Suprapubic skin (tissue), 4 donors: ENCODE results near the gene ASIC2. TPM values are rescaled to one million over a fixed set of nuclear protein-coding genes. Genes with fewer than 3 reads are reported as not detected.

Experiments used
- DNase-seq, 2 donors: peaks; one replicate each; pipeline ENCODE4 v3.0.0-alpha.2; 2019; ENCODE audit warnings: low spot score in 2 of 2
- H3K27ac ChIP-seq: fragments of 200-600 bp; sonication (generic); one replicate; pipeline ENCODE4 v1.5.1; 2019
- H3K27me3 ChIP-seq: fragments of 200-600 bp; sonication (generic); one replicate; pipeline ENCODE4 v1.5.1; 2019
- H3K36me3 ChIP-seq: fragments of 200-600 bp; sonication (generic); one replicate; pipeline ENCODE4 v1.5.1; 2019
- H3K4me1 ChIP-seq: fragments of 200-600 bp; sonication (generic); one replicate; pipeline ENCODE4 v1.5.1; 2019
- H3K4me3 ChIP-seq: fragments of 200-600 bp; sonication (generic); one replicate; pipeline ENCODE4 v1.5.1; 2019; ENCODE audit warnings: mild to moderate bottlenecking
- H3K9me3 ChIP-seq: fragments of 200-600 bp; sonication (generic); one replicate; pipeline ENCODE4 v1.5.1; 2019
- EP300 ChIP-seq: sonication (generic); formaldehyde crosslinking; IDR thresholded peaks from one replicate; pipeline ENCODE4 v1.6.1; 2017; ENCODE audit warnings: antibody characterized with exemption
- POLR2A ChIP-seq, 2 donors: fragments of 450-650 bp; IDR thresholded peaks; one replicate each; pipeline ENCODE4 v1.6.1; 2017; ENCODE audit warnings: antibody characterized with exemption in 2 of 2, mild to moderate bottlenecking in 2 of 2, moderate library complexity in 2 of 2
- POLR2AphosphoS5 ChIP-seq, 3 donors: sonication (generic); formaldehyde crosslinking; IDR thresholded peaks; one replicate each; pipeline ENCODE4 v1.6.1; 2017; ENCODE audit warnings: antibody characterized with exemption in 3 of 3
- WGBS: methylation state at CpG from one replicate; pipeline ENCODE4 v1.1.5; 2018; 5-methylcytosine and 5-hydroxymethylcytosine counted together
- total RNA-seq, 4 donors: library from RNA; depleted of rRNA; stranded (reverse); fragments of >200 nt; gene quantifications; one replicate each; pipeline ENCODE4 v1.1.0, GENCODE V29; 2016
- TF ChIP-seq, protein P1 (sequence below), 2 donors: fragments of 200-600 bp in 1 of 2; fragments of 450-650 bp in 1 of 2; sonication (generic) in 1 of 2; IDR thresholded peaks; one replicate each; pipeline ENCODE4 v1.5.1; 2016 to 2019; ENCODE audit warnings: antibody characterized with exemption in 2 of 2, mild to moderate bottlenecking in 1 of 2, moderate library complexity in 1 of 2

ASIC2 gene
- total RNA-seq, 4 donors from 2014 or later = not detected

- H3K27ac ChIP-seq = no peak overlapping the region
- no peaks in the 10 kb centered on the region for H3K9me3 ChIP-seq
- no peak overlapping the region for H3K4me3 ChIP-seq
- TF ChIP-seq POLR2A (IDR thresholded peaks at IDR 0.05) (no peak), EP300 (no peak), POLR2AphosphoS5 (IDR thresholded peaks at IDR 0.05) (no peak)
- TF ChIP-seq, protein P1, sequence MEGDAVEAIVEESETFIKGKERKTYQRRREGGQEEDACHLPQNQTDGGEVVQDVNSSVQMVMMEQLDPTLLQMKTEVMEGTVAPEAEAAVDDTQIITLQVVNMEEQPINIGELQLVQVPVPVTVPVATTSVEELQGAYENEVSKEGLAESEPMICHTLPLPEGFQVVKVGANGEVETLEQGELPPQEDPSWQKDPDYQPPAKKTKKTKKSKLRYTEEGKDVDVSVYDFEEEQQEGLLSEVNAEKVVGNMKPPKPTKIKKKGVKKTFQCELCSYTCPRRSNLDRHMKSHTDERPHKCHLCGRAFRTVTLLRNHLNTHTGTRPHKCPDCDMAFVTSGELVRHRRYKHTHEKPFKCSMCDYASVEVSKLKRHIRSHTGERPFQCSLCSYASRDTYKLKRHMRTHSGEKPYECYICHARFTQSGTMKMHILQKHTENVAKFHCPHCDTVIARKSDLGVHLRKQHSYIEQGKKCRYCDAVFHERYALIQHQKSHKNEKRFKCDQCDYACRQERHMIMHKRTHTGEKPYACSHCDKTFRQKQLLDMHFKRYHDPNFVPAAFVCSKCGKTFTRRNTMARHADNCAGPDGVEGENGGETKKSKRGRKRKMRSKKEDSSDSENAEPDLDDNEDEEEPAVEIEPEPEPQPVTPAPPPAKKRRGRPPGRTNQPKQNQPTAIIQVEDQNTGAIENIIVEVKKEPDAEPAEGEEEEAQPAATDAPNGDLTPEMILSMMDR (IDR thresholded peaks at IDR 0.05) = no peak
- H3K27me3 ChIP-seq = peaks cover 27% of the 10 kb centered on the region
- no peaks in the 10 kb centered on the region for H3K4me1 ChIP-seq
- 91% methylated on average over 3 of the region's 3 CpGs for WGBS
- H3K36me3 ChIP-seq = no peaks in the 10 kb centered on the region
- no peak for DNase-seq
Measured at GRCh38 chr17:33243732-33244131, 49.4 kb downstream of the ASIC2 start.

DNA sequence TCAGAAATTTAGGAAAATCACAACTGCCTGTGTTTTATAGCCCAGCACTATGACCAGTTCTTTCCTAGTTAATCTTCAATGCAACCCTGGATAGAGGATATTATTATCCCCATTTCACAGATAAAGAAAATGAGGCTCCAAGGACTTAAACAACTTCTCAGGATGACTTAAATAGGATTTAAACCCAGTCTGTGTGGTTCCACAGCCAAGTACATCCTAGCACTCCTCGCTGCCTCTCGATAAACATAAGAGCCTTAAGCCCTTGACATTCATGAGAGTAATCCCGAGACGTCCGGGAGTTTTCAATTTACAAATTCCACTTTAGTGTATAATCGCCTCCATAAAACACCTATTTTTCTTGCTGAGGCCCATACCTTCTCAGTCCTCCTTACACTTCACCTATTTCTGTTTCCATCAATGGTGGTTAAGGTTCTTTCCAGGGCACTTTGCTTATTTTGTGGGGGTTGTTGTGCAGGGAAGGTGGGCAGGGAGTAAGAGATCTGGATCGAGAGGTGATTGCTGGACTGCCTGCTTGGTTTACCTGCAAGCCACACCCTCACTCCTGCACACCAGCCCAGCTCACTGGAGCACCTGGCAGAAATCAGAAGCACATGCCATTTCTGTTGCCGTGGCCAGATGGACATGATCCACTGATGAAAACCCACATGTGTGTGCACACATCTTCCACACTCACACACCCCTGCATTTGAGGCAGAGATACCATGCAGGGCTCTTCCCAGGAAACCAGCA, 50.5 kb downstream of the ASIC2 start:
- Histone ChIP-seq H3K4me1 (no peaks in the 10 kb centered on the region), H3K4me3 (no peak overlapping the region), H3K9me3 (no peaks in the 10 kb centered on the region), H3K27me3 (peaks cover 27% of the 10 kb centered on the region), H3K36me3 (no peaks in the 10 kb centered on the region), H3K27ac (no peak overlapping the region)
- no peak for TF ChIP-seq EP300
- no peak for TF ChIP-seq POLR2A (IDR thresholded peaks at IDR 0.05)
- TF ChIP-seq POLR2AphosphoS5 (IDR thresholded peaks at IDR 0.05) = no peak
- TF ChIP-seq, protein P1 (IDR thresholded peaks at IDR 0.05) = no peak
- no peak for DNase-seq
- WGBS = 79% methylated on average over 8 of the region's 8 CpGs

GRCh38 chr17:33241390-33241789, 51.7 kb downstream of the ASIC2 start:
- no peaks in the 10 kb centered on the region for H3K36me3 ChIP-seq
- no peak for TF ChIP-seq EP300
- no peak for TF ChIP-seq POLR2AphosphoS5 (IDR thresholded peaks at IDR 0.05)
- no peak for TF ChIP-seq POLR2A (IDR thresholded peaks at IDR 0.05)
- TF ChIP-seq, protein P1 (IDR thresholded peaks at IDR 0.05) = no peak
- H3K4me1 ChIP-seq = no peaks in the 10 kb centered on the region
- H3K9me3 ChIP-seq = no peaks in the 10 kb centered on the region
- H3K4me3 ChIP-seq = no peak overlapping the region
- DNase-seq = no peak
- peaks cover 25% of the 10 kb centered on the region for H3K27me3 ChIP-seq
- H3K27ac ChIP-seq = no peak overlapping the region

DNA sequence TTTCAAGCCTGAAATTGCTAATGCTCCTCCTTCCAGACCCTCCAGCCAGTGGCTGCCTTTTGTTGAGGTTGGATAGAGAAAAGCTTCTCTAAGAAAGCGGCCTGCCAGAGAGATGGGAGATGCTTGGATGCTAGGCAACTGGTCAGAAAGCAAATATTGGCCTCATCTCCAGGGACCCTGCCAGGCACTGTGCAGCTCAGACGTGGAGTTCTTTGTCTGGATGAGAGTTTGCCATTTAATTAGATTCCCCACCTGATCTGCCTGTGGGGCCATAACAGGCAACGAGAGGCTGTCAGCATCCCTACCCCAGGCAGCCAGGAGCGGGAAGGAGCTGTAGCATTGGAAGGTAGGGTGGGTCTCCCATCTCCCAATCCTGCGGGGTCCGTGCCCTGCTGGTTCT, 52.7 kb downstream of the ASIC2 start:
- Histone ChIP-seq H3K27ac (no peak overlapping the region), H3K9me3 (no peaks in the 10 kb centered on the region), H3K4me1 (peaks cover 7% of the 10 kb centered on the region), H3K4me3 (no peak overlapping the region), H3K36me3 (no peaks in the 10 kb centered on the region), H3K27me3 (peaks cover 18% of the 10 kb centered on the region)
- no peak for DNase-seq
- TF ChIP-seq POLR2A (IDR thresholded peaks at IDR 0.05) = no peak
- TF ChIP-seq EP300 = no peak
- TF ChIP-seq, protein P1 (IDR thresholded peaks at IDR 0.05) = no peak
- TF ChIP-seq POLR2AphosphoS5 (IDR thresholded peaks at IDR 0.05) = no peak
- WGBS = 83% methylated on average over 6 of the region's 6 CpGs

DNA sequence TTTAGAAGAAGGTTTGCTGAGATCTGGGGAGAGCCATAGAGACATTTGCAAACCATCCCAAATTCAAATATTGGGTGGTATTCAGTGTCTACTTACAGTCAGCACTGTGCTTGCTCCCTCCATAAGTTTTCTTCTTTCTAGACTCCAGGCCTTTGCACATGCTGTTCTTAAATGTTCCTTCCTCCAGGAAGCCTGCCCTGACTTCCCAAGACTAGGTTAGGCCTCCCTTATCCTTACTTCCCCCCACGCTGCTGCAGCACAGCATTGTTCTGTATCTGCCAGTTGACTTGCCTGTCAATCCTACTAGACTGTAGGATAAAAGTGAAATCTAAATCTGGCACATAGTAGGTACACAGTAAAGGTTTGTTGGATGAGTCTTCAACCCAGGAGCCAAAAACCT, 53.4 kb downstream of the ASIC2 start:
- H3K27ac ChIP-seq = no peak overlapping the region
- H3K27me3 ChIP-seq = peaks cover 18% of the 10 kb centered on the region
- H3K36me3 ChIP-seq = no peaks in the 10 kb centered on the region
- H3K4me3 ChIP-seq = no peak overlapping the region
- no peak for DNase-seq
- 75% methylated on average over 1 of the region's 1 CpG for WGBS
- peaks cover 13% of the 10 kb centered on the region for H3K4me1 ChIP-seq
- TF ChIP-seq EP300 (no peak), POLR2AphosphoS5 (IDR thresholded peaks at IDR 0.05) (no peak), POLR2A (IDR thresholded peaks at IDR 0.05) (no peak)
- TF ChIP-seq, protein P1 (IDR thresholded peaks at IDR 0.05) = no peak
- H3K9me3 ChIP-seq = no peaks in the 10 kb centered on the region
